Right lobe of liver (tissue), 4 donors: ENCODE results near the gene COPZ1.

Experiments
- CTCF ChIP-seq, 4 donors: fragments of 200-600 bp in 3 of 4; fragments of 450-650 bp in 1 of 4; IDR thresholded peaks; one replicate each; pipeline versions ENCODE4 v1.5.1 to v1.8.0; 2016 to 2022; ENCODE audit warnings: antibody characterized with exemption in 4 of 4, mild to moderate bottlenecking in 2 of 4
- POLR2A ChIP-seq: fragments of 450-650 bp; IDR thresholded peaks from one replicate; pipeline ENCODE4 v1.6.1; 2017; ENCODE audit warnings: antibody characterized with exemption, mild to moderate bottlenecking
- donor health status: DM: no; HTN: no; CAD: no.
- donor health status: DM: no; HTN: no; CAD: no.
- donor health status: DM: no; HTN: yes; CAD: no.

GRCh38 chr12:54381136-54381535, 56.2 kb downstream of the COPZ1 start:
- TF ChIP-seq CTCF (IDR thresholded peaks at IDR 0.05) (no peak), POLR2A (no peak)
